ENCODE data around the gene DNAJC5. TPM values are rescaled to one million over a fixed set of nuclear protein-coding genes. Genes with fewer than 3 reads are reported as not detected.

Gene DNAJC5
- total and polyA plus RNA-seq, 9 of the 15 experiments (the other 6 are each of a cell fraction or from before 2014, with no cell fraction given) = 0.95 to 42.8 (median 23.4) TPM

GRCh38 chr20:63900413-63900812, 5.5 kb downstream of the DNAJC5 start (continued):
- 0 out of 2 replicates have a peak, but pooled peaks have one; percentile 9 for TF ChIP-seq CEBPB (tag; IDR thresholded peaks at IDR 0.05)

- FAIRE-seq = no peak
- Histone ChIP-seq H4K20me1 (replicated peaks; ENCODE audit: control insufficient read depth, insufficient read depth, low read length) (peaks cover 3% of the 10 kb centered on the region; the same call in 1 of the 2 replicates), H3K4me2 (ENCODE audit: insufficient read depth, low read length) (no peak overlapping the region), H3K27me3 (ENCODE audit: control insufficient read depth in 2 of 2, insufficient read depth in 2 of 2, low read length in 2 of 2) (no peaks in the 10 kb centered on the region), H3K9ac (ENCODE audit: insufficient read depth in 1 of 2, low read depth in 2 of 2, low read length in 2 of 2) (no peak overlapping the region), H3K27ac (ENCODE audit: extremely low read depth, low read depth, low read length) (no peak overlapping the region), H2AFZ (ENCODE audit: low read depth, low read length) (no peak overlapping the region), H3K4me3 (no peak overlapping the region), H3K36me3 (ENCODE audit: control insufficient read depth, insufficient read depth, low read length) (peaks cover 21% of the 10 kb centered on the region; the same call in 2 of the 3 replicates), H3K4me1 (replicated peaks in 1 of 2; ENCODE audit: control insufficient read depth in 2 of 2, insufficient read depth in 2 of 2, low read length in 2 of 2) (peaks cover 3 to 26% of the 10 kb centered on the region in 2 experiments; a peak in 4 of 5 replicates), H3K79me2 (ENCODE audit: control insufficient read depth, insufficient read depth, low read length) (peaks cover 81% of the 10 kb centered on the region), H3K9me1 (ENCODE audit: control insufficient read depth, insufficient read depth, low read length) (no peaks in the 10 kb centered on the region), H3K9me3 (replicated peaks; ENCODE audit: control insufficient read depth, insufficient read depth, low read depth, low read length) (no peaks in the 10 kb centered on the region)
- TSS peak; percentile 21 for BruUV-seq (replicated peaks)
- no peak for DNase-seq (ENCODE audit: extremely low read depth in 1 of 4, low spot score in 3 of 4)
- intact Hi-C loops (cut with micrococcal nuclease) = no loop called here
- in situ Hi-C loops (cut with MboI) = no loop called here
- POLR2A ChIA-PET = interaction anchor here (0.5 to 1.0 kb wide), 2 partner anchors 39 to 185 kb away, joined by 3 read pairs; partner anchors contain the start of gene TPD52L2
- TF ChIP-seq RREB1 (CRISPR knock-in tag; IDR thresholded peaks at IDR 0.05) (no peak), CEBPG (CRISPR knock-in tag; IDR thresholded peaks at IDR 0.05) (no peak), CEBPG (tag; conservative IDR thresholded peaks at IDR 0.05 in 1 of 2, IDR thresholded peaks at IDR 0.05 in 1 of 2) (0 out of 4 replicates have a peak, but pooled peaks of 1 of the 2 experiments have one; percentile 27), ATF3 (IDR thresholded peaks at IDR 0.05) (0 out of 2 replicates have a peak, but pooled peaks have one; percentile 20), ATF3 (CRISPR knock-in tag; conservative IDR thresholded peaks at IDR 0.05) (no peak)
- no peak for ATAC-seq
- CTCF ChIA-PET (ENCODE audit: low intra/inter-chr PET ratio) = no interaction called here
- 90% methylated on average over 11 of the region's 11 CpGs for WGBS (ENCODE audit: insufficient coverage, low coverage, missing lambda C conversion rate)
Measured at GRCh38 chr20:63903796-63904561, 9.1 kb downstream of the DNAJC5 start.
